Breast epithelium (tissue), 4 donors: ENCODE data around the gene CNOT1. TPM values are rescaled to one million over a fixed set of nuclear protein-coding genes. Genes with fewer than 3 reads are reported as not detected.

Experiments used
- DNase-seq, 2 donors: peaks; one replicate each; pipeline ENCODE4 v3.0.0-alpha.2; 2019; ENCODE audit warnings: low spot score in 2 of 2
- H3K27ac ChIP-seq, 2 donors: fragments of 200-600 bp; sonication (generic) in 1 of 2; one replicate each; pipeline ENCODE4 v1.5.1; 2016 to 2019; ENCODE audit warnings: mild to moderate bottlenecking in 1 of 2
- H3K27me3 ChIP-seq, 2 donors: fragments of 200-600 bp; sonication (generic) in 1 of 2; one replicate each; pipeline versions ENCODE4 v1.5.1 to v1.6.0; 2017 to 2019; ENCODE audit warnings: control low read depth in 1 of 2, mild to moderate bottlenecking in 1 of 2
- H3K36me3 ChIP-seq: fragments of 200-600 bp; one replicate; pipeline ENCODE4 v1.5.1; 2019
- H3K4me1 ChIP-seq, 2 donors: fragments of 200-600 bp; sonication (generic); one replicate each; pipeline ENCODE4 v1.5.1; 2016 to 2019; ENCODE audit warnings: control low read depth in 1 of 2
- H3K4me3 ChIP-seq, 3 donors: fragments of 200-600 bp; sonication (generic); 1 replicate in 2 of 3; 2 replicates in 1 of 3; pipeline ENCODE4 v1.5.1; 2016 to 2019; ENCODE audit warnings: mild to moderate bottlenecking in 3 of 3, moderate library complexity in 2 of 3
- H3K9me3 ChIP-seq, 2 donors: fragments of 200-600 bp; sonication (generic) in 1 of 2; one replicate each; pipeline ENCODE4 v1.5.1; 2016 to 2019; ENCODE audit warnings: control low read depth in 1 of 2
- CTCF ChIP-seq, 3 donors: fragments of 450-650 bp; IDR thresholded peaks; one replicate each; pipeline ENCODE4 v1.5.1; 2016 to 2017; ENCODE audit warnings: antibody characterized with exemption in 3 of 3, mild to moderate bottlenecking in 3 of 3, moderate library complexity in 3 of 3
- POLR2A ChIP-seq: fragments of 450-650 bp; IDR thresholded peaks from one replicate; pipeline ENCODE4 v1.6.1; 2016; ENCODE audit warnings: antibody characterized with exemption, mild to moderate bottlenecking, moderate library complexity
- POLR2AphosphoS5 ChIP-seq, 3 donors: sonication (generic); formaldehyde crosslinking; IDR thresholded peaks; one replicate each; pipeline ENCODE4 v1.6.1; 2017; ENCODE audit warnings: antibody characterized with exemption in 3 of 3
- intact Hi-C: fragments of 100-400 bp; cut with DNase I; formaldehyde crosslinking; loops from one replicate; pipeline ENCODE4 v1.15.1; 2023; ENCODE audit warnings: low total_unique reads
- total RNA-seq, 3 donors: library from RNA; depleted of rRNA; stranded (reverse); fragments of >200 nt; gene quantifications; one replicate each; pipeline ENCODE4 v1.1.0, GENCODE V29; 2016

CNOT1 gene
- total RNA-seq, 3 donors from 2014 or later: 106 to 140 (median 117) TPM

DNA sequence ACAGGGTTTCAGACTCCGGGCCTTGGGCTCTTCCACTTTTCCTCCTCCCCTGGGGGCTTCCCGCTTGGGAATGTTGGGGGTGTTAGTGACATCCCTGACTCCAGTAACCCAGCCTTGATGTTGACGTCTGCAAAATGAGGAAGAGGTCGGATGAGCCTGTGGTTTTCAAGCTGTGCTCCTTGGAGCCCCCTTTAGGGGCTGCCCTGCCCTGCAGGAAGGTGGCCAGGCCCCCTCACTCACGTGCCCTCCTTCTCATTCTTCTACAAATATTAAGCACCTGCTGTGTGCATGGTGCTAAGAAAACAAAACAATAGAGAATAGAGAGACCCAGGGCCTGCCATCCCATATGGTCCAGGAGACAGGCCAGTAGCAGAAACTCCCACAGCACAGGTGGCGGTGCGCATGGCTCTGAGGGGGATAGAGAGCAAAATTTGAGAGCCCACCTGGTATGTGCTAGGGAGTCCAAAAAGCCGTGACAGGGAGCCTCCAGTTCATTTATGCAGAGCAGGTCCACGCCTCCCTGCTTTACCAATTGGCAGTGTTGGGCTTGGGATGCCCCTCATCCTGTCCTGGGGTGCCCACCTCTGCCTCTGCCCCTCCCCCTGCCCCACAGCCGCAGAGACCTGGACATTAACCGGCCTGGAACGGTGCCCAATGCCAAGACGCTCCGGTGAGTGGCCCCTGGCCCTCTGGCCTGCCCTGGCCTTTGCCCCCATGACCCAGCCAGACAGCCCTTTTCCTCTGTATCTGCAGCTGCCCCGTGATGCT, 122.2 kb downstream of the CNOT1 start:
- DNase-seq: peak in 1 of 2 donors; percentile 48
- intact Hi-C loops: no loop called here
- Histone ChIP-seq H3K4me1 (no peaks in the 10 kb centered on the region), H3K4me3 (no peak overlapping the region), H3K27me3 (peaks cover 0 to 4% of the 10 kb centered on the region in 2 donors), H3K36me3 (no peaks in the 10 kb centered on the region), H3K9me3 (no peaks in the 10 kb centered on the region), H3K27ac (no peak overlapping the region)
- no peak for TF ChIP-seq POLR2A
- no peak for TF ChIP-seq POLR2AphosphoS5 (IDR thresholded peaks at IDR 0.05)
- TF ChIP-seq CTCF (IDR thresholded peaks at IDR 0.05): no peak

DNA sequence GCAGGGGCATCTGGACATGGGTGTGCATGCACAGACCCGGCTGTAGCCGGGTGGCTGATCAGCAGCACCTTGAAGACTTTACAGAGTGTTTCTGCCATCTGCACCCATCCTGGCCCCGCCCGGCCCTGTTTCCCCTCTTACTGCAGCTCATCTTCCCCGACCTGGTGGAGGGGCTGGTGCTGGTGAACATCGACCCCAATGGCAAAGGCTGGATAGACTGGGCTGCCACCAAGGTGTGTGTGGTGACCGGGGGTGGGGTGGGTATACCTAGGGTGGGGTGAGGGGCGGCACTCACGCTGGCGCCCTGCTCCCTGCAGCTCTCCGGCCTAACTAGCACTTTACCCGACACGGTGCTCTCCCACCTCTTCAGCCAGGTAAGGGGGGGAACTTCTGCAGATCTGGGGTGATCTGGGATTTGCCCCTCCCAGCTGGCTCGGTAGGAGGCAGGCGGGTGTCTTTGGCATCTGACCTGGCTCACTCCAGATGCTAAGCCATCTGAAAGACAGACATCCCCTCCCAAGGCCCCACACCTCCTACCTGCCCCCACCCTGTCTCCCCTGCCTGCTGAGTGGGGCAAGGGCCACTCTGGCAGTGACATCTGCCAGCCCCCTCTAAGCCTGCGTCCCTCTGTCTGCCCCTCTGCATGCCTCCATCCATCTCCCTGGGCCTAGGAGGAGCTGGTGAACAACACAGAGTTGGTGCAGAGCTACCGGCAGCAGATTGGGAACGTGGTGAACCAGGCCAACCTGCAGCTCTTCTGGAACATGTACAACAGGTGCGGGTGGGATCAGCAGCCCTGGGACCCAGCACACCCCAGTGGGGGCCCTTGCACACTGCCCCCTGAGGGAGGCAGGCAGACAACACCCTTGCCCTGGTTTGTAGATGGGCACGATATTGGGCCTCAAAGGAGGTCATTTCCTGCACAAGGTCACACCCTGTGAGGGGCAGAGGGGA, 123.1 kb downstream of the CNOT1 start:
- intact Hi-C loops: no loop called here
- peak in 1 of 2 donors; percentile 42 for DNase-seq

DNA sequence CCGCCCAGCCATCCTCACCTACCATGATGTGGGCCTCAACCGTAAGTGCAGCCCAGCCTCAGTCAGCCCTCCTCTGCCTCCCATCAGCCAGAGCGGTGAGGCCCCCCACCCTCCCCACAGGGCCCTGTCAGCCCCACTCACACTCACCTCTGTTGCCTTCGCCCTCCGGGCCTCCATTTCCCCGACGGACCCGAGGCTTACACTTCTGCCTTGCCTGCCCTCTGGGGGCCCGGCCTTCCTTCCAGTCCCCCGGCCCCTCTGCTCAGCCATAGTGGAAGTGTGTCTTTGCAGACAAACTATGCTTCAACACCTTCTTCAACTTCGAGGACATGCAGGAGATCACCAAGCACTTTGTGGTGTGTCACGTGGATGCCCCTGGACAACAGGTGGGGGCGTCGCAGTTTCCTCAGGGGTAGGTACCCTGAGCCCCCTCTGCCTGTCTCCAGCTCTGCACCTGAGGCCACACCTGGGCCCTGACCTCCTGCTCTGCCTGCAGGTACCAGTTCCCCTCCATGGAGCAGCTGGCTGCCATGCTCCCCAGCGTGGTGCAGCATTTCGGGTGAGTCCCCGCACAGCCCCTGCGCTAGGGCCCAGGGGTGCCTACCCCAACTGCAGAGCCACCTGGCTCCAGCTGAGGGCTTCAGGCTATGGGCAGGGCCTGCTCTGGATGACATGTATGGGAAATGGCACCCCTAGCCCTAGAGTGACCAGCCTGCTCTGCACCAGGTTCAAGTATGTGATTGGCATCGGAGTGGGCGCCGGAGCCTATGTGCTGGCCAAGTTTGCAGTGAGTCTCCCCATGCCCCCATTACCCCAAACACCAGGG, 125.5 kb downstream of the CNOT1 start:
- Histone ChIP-seq H3K27me3 (peaks cover 3 to 24% of the 10 kb centered on the region in 2 donors), H3K4me1 (no peaks in the 10 kb centered on the region), H3K9me3 (no peaks in the 10 kb centered on the region), H3K36me3 (no peaks in the 10 kb centered on the region), H3K4me3 (no peak overlapping the region), H3K27ac (no peak overlapping the region)
- peak in 1 of 2 donors; percentile 37 for DNase-seq
- intact Hi-C loops: no loop called here
- TF ChIP-seq CTCF (IDR thresholded peaks at IDR 0.05) (no peak), POLR2AphosphoS5 (IDR thresholded peaks at IDR 0.05) (no peak), POLR2A (no peak)

More for the DNA sequence above, 123.1 kb downstream of the CNOT1 start:
- Histone ChIP-seq H3K27me3 (peaks cover 0 to 11% of the 10 kb centered on the region in 2 donors), H3K36me3 (no peaks in the 10 kb centered on the region), H3K9me3 (no peaks in the 10 kb centered on the region), H3K27ac (no peak overlapping the region), H3K4me3 (no peak overlapping the region), H3K4me1 (no peaks in the 10 kb centered on the region)
- TF ChIP-seq POLR2A (no peak), CTCF (IDR thresholded peaks at IDR 0.05) (no peak), POLR2AphosphoS5 (IDR thresholded peaks at IDR 0.05) (no peak)

DNA sequence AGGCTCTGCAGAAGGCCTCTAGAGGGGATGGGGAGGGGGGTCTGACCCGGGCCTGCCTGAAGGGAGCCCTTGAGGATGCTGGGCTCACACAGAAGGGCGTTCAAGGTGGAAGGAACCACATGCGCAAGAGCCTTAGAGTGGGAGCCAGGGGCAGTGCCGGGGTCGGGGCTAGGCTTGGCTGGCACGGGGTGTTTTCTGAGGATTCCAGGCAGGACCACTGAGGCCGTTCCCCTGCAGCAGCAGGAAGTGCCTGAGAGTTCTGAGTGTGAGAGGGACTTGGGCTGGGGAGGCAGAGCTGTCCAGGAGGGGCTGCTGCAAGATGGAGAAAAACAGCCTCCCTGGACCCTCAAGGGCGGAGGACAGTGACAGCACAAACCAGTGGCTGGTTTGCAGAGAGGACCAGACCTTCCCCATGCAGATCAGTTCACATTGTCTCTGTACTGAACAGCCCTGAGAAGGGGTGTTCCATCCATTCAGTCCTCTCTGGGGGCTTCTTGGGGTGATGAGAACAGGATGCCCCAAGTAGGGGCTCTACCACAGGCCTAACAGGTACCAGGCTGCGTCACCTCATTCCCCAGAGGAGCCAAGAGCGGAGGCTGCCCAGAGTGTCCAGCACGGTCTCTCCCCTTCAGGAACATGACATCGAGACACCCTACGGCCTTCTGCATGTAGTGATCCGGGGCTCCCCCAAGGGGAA, 126.3 kb downstream of the CNOT1 start:
- TF ChIP-seq POLR2A: no peak
- no peak for TF ChIP-seq POLR2AphosphoS5 (IDR thresholded peaks at IDR 0.05)
- TF ChIP-seq CTCF (IDR thresholded peaks at IDR 0.05): no peak
- intact Hi-C loops: no loop called here
- Histone ChIP-seq H3K4me1 (no peaks in the 10 kb centered on the region), H3K27ac (no peak overlapping the region), H3K27me3 (peaks cover 3 to 24% of the 10 kb centered on the region in 2 donors), H3K9me3 (no peaks in the 10 kb centered on the region), H3K36me3 (no peaks in the 10 kb centered on the region), H3K4me3 (no peak overlapping the region)
- peak in 1 of 2 donors; percentile 50 for DNase-seq
